ENCODE data around the gene GGTLC2.

The GGTLC2 gene

DNA sequence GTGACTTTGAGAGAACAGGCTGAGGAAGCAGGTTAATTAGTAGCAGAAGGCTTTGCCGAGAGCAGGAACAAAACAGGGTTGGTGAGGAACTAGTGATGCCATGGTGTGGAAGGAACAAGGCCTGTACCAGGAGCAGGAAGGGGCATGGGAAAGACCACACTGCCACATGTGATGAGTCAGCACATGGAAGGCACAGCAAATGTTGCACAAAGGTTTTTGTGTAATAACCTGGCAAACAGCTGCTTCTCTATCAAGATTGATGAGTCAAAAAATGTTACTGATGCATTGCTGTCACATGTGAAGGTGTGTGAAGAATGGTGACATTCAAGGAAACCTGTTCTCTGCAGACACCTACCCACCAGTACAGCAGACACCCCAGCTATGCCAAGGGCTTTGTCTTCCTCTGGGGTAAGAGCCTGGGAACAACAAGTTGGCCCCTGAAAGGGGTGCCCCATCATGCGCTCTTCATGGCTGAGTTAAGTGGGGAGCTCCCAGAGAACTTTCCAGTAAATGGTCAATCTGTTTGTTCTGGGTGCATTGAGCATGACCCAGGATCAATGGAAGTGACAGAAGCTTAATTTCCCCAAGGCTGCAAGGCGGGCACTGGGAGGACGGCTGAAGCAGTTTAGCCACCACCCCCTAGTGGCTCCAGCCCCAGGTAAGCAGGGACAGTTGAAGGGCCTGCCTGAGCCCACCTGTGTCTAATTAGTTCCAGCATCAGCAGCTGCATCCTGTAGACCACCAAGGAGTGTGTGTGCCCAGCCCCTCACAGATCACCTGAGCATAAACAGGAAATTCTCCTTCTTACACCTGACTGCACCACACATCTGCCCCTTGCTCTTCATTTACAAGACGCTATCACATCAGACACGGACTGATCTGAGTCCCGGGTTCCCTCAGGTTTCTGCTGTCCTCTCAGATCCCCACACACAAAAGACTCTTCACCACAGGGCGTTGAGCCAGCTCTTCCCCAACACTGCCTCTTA, 47.6 kb downstream of the GGTLC2 start:
- DNase-seq (ENCODE audit: low read depth) = no peak

DNA sequence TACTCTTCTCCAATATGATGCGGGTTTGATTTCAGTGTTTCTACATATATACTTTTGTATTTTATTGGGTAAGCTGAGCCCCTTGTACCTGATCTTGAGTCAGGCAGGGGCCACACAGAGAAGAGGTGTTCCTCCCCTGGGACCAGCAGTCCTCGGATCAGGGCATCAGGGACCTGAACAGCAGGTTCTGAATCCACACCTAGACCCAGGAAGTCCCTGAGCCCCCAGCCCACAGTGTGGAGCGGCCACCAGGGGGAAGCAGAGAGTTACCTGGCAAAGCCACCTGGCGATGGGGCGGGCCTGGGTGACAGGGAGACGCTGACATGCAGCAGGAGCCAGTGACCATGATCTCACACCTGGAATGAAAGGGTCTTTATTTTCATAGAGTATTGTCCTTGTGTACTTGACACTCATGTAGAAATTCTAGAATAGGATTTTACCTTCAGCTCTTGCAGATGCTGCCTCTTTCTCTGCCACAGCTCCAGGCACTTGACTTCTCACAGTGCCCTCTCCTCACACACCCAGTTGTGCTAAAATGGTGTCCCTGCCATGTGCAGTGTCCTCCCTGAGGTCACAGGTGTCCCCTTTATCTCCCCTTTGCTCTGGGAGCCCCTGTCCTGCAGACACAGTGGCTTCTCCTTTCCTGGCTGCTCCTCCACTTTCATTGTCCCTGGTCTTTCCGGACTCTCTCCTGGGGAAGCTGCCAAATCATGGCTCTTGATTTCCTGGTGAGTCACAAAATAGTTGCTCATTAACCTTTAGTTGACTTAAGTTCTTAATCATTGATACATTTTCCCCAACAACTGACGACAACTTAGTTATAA, 48.5 kb downstream of the GGTLC2 start:
- peak; percentile 47 for DNase-seq (ENCODE audit: low read depth)

DNA sequence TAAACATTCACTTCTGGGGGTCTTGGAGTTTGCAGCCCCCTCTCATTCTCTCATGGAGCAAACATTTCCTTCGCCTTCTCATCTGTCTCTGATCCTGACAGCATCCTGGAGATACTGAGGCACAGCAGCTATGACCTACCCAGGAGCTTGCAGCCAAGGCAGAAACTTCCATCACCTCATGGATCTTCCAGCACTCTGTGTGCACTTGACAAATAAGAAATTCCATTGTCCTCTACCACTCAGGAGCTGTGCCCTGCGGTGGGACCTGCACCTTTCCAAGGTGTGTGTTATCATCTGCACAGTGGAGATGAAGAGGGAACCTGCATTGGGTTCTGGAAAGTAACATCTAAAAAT, 49.1 kb downstream of the GGTLC2 start:
- DNase-seq (ENCODE audit: low read depth) = no peak

DNA sequence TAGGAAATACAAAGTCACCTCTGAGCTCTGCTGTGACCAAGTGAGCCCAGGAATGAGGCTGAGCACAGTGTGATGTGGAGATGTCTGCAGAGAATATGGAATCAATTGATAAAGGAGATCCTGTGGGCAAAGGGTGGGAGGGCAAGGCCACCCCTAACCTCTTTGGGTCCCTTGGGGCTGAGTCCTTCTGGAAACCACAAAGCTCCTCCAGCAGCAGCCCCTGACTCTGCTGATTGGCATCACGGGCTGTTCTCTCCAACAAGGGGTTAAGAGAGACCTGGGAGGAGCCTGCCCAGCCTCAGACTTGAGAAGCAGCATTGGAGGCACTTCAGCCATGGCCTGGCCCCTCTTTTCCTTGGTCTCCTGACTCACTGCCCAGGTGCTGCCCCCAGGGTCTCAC, 49.7 kb downstream of the GGTLC2 start:
- no peak for DNase-seq (ENCODE audit: low read depth)

DNA sequence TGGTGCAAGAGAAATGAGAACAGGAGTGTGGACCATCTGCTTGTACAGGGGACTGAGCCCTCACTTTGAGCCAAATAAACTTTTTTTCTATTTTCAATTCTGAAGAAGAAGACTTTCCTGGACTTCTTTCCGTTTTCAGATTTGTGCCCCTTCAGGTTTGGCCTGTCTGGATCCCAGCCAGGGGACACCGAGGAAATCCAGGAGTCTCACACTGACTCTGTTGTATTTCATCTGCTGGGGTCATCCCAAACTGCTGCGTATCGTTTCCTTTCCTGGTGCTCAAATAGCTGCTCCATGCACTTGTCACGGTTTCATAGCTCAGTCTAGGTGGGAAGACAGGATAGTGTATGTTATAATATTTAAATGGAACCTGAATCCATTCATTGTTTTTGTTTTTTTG, 51.7 kb downstream of the GGTLC2 start:
- DNase-seq (ENCODE audit: low read depth) = no peak

All from activated gamma-delta T cell treated with anti-CD3 and anti-CD28 coated beads, Interleukin-2, amount 50 U/mL, for 16 hours (primary cell).